K562 (cell line): ENCODE data around the gene FXN. TPM values are rescaled to one million over a fixed set of nuclear protein-coding genes. Genes with fewer than 3 reads are reported as not detected.
"Not testable (repeated sequence)": the region's sequence is repeated elsewhere in the genome, so short reads cannot be mapped to it uniquely, and the experiment has no call there.

ENCODE experiments used
- ATAC-seq: fragments of 200-7000 bp; cut with Tn5 transposase; 3 replicates; pipeline ENCODE4 v1.9.1; 2020; ENCODE audit warnings: moderate library complexity
- BruUV-seq: library from RNA; stranded (reverse); fragments of 400-500 nt; replicated peaks from 2 replicates; lab custom pipeline; 2021; lab: Mats Ljungman, UMichigan
- CTCF ChIA-PET: fragments of 300-600 bp; formaldehyde crosslinking; extraction: SDS; loops from one replicate; lab custom pipeline; 2021; ENCODE audit warnings: low intra/inter-chr PET ratio; lab: Yijun Ruan, JAX
- POLR2A ChIA-PET: fragments of 300-600, 350-650 bp; sonication (Branson Sonifier 250); formaldehyde crosslinking; extraction: SDS; loops from one replicate; lab custom pipeline; 2021; ENCODE audit warnings: antibody characterized with exemption, inconsistent platforms; lab: Yijun Ruan, JAX
- DNase-seq, 4 experiments: peaks; one replicate each; pipeline versions ENCODE4 v3.0.0 to v3.0.0-alpha.2; 2011 to 2018; ENCODE audit warnings: low spot score in 3 of 4, mixed read lengths in 3 of 4; ENCODE audit errors: extremely low read depth in 1 of 4
- FAIRE-seq: peaks from 2 replicates; lab custom pipeline; 2011; peaks lifted over from hg19 to GRCh38; lab: Jason Lieb, UNC
- H2AFZ ChIP-seq: 2 replicates; pipeline ENCODE4 v1.6.0; 2011; ENCODE audit warnings: low read depth, low read length, control low read depth, inconsistent platforms
- H3K27ac ChIP-seq: fragments of 200-600 bp; 3 replicates; pipeline ENCODE4 v1.8.0; 2011; ENCODE audit warnings: low read depth, mild to moderate bottlenecking, control low read depth, inconsistent platforms, low read length, moderate library complexity, mixed read lengths; ENCODE audit errors: extremely low read depth
- H3K27me3 ChIP-seq, 2 experiments: fragments of 300-600 bp in 1 of 2; 2 replicates in 1 of 2; 3 replicates in 1 of 2; pipeline versions ENCODE4 v1.6.0 to v1.8.0; 2011; ENCODE audit warnings: inconsistent platforms in 2 of 2, low read length in 2 of 2, mild to moderate bottlenecking in 1 of 2, mixed read lengths in 1 of 2, moderate library complexity in 1 of 2; ENCODE audit not compliant: control insufficient read depth in 2 of 2, insufficient read depth in 2 of 2
- H3K36me3 ChIP-seq: fragments of 300-600 bp; 3 replicates; pipeline ENCODE4 v1.8.0; 2011; ENCODE audit warnings: mild to moderate bottlenecking, low read length, inconsistent platforms; ENCODE audit not compliant: control insufficient read depth, insufficient read depth
- H3K4me1 ChIP-seq, 2 experiments: fragments of 200-600 bp in 1 of 2; replicated peaks in 1 of 2; 2 replicates in 1 of 2; 3 replicates in 1 of 2; pipeline versions ENCODE4 v1.5.1 to v1.8.0; 2011; ENCODE audit warnings: inconsistent platforms in 2 of 2, low read length in 2 of 2, mild to moderate bottlenecking in 1 of 2, mixed read lengths in 1 of 2, moderate library complexity in 1 of 2; ENCODE audit not compliant: control insufficient read depth in 2 of 2, insufficient read depth in 2 of 2
- H3K4me2 ChIP-seq: 2 replicates; pipeline ENCODE4 v1.6.1; 2011; ENCODE audit warnings: low read length, control low read depth, inconsistent platforms, mixed read lengths; ENCODE audit not compliant: insufficient read depth
- H3K4me3 ChIP-seq: fragments of 200-600 bp; sonication (generic), shearing (Covaris generic); 2 replicates; pipeline ENCODE4 v1.5.1; 2016; ENCODE audit warnings: control low read depth, inconsistent platforms
- H3K79me2 ChIP-seq: fragments of 200-600 bp; 3 replicates; pipeline ENCODE4 v1.8.0; 2011; ENCODE audit warnings: low read length, inconsistent platforms; ENCODE audit not compliant: control insufficient read depth, insufficient read depth
- H3K9ac ChIP-seq, 2 experiments: 2 replicates each; pipeline versions ENCODE4 v1.6.0 to v1.6.1; 2011; ENCODE audit warnings: low read depth in 2 of 2, low read length in 2 of 2, control low read depth in 1 of 2, inconsistent platforms in 1 of 2, mild to moderate bottlenecking in 1 of 2, mixed read lengths in 1 of 2; ENCODE audit not compliant: insufficient read depth in 1 of 2
- H3K9me1 ChIP-seq: one replicate; pipeline ENCODE4 v1.6.0; 2011; ENCODE audit warnings: inconsistent platforms, mild to moderate bottlenecking, low read length, moderate library complexity; ENCODE audit not compliant: control insufficient read depth, insufficient read depth
- H3K9me3 ChIP-seq: replicated peaks from 2 replicates; pipeline ENCODE4 v1.5.1; 2011; ENCODE audit warnings: low read depth, low read length, inconsistent platforms; ENCODE audit not compliant: control insufficient read depth, insufficient read depth
- H4K20me1 ChIP-seq: replicated peaks from 2 replicates; pipeline ENCODE4 v1.6.1; 2011; ENCODE audit warnings: low read length, inconsistent platforms, mixed read lengths; ENCODE audit not compliant: control insufficient read depth, insufficient read depth
- CTBP1 ChIP-seq: fragments of 450-650 bp; IDR thresholded peaks from 2 replicates; pipeline ENCODE4 v1.6.1; 2016; ENCODE audit warnings: borderline replicate concordance
- NFIX ChIP-seq: fragments of 250-450 bp; sonication (Bioruptor Pico); IDR thresholded peaks from 2 replicates; pipeline ENCODE4 v1.4.0; 2020; ENCODE audit warnings: low read depth, mild to moderate bottlenecking, moderate library complexity
- NR4A1 ChIP-seq, 2 experiments: fragments of 250-450 bp in 1 of 2; fragments of 450-650 bp in 1 of 2; sonication (Bioruptor Pico) in 1 of 2; IDR thresholded peaks; 2 replicates each; pipeline versions ENCODE4 v1.4.0 to v1.6.1; 2016 to 2020; ENCODE audit warnings: mild to moderate bottlenecking in 2 of 2, missing compliant biosample characterization in 1 of 2, missing genetic modification characterization in 1 of 2, moderate library complexity in 1 of 2
- RAD51 ChIP-seq: fragments of 450-650 bp; IDR thresholded peaks from 2 replicates; pipeline ENCODE4 v1.7.1; 2016; ENCODE audit warnings: low read depth, mild to moderate bottlenecking, borderline replicate concordance
- ZBED1 ChIP-seq: IDR thresholded peaks from 2 replicates; pipeline ENCODE4 v1.6.1; 2014
- ZNF707 ChIP-seq: fragments of 250-450 bp; sonication (Bioruptor Pico); conservative IDR thresholded peaks from 2 replicates; pipeline ENCODE4 v1.8.0; 2022; ENCODE audit warnings: inconsistent platforms, mild to moderate bottlenecking, moderate library complexity
- WGBS: fragments of 100-300 bp; shearing (Covaris generic); methylation state at CpG from one replicate; pipeline ENCODE4 v1.1.6; 2016; ENCODE audit warnings: low coverage, mixed read lengths; ENCODE audit not compliant: insufficient coverage; ENCODE audit errors: missing lambda C conversion rate; 5-methylcytosine and 5-hydroxymethylcytosine counted together
- in situ Hi-C: fragments of 300-500 bp; cut with MboI; formaldehyde crosslinking; loops from 4 replicates; pipeline ENCODE4 v1.15.0; 2018; ENCODE audit warnings: inconsistent platforms, mixed read lengths
- intact Hi-C: fragments of 100-400 bp; cut with micrococcal nuclease; formaldehyde crosslinking; loops from 2 replicates; pipeline ENCODE4 v1.14.2; 2022
- polyA plus RNA-seq, 8 experiments: library from polyadenylated mRNA; depleted of rRNA in 4 of 8; stranded (reverse) in 5 of 8; unstranded in 3 of 8; fragments of >200 nt; fragmentation: Nextera tagmentation in 2 of 8; fragmentation: Illumina TruSeq in 1 of 8; extraction: Ambion mirVana in 2 of 8; extraction: Trizol in 1 of 8; gene quantifications; 2 replicates each; pipeline versions ENCODE4 v1.2.1 to v1.2.3, GENCODE V29; 2011 to 2014; ENCODE audit warnings: inconsistent platforms in 1 of 8, missing spikeins in 1 of 8
- total RNA-seq, 7 experiments: library from RNA; depleted of rRNA in 6 of 7; stranded (reverse); fragments of >200 nt in 6 of 7; fragmentation: Illumina TruSeq in 2 of 7; extraction: Trizol in 2 of 7; gene quantifications; 2 replicates each; pipeline versions ENCODE4 v1.2.1 to v1.2.3, GENCODE V29; 2011 to 2021; ENCODE audit warnings: low replicate concordance in 1 of 7
- TF ChIP-seq, protein P1 (sequence below): fragments of 250-450 bp; sonication (Bioruptor Pico); IDR thresholded peaks from 2 replicates; pipeline ENCODE4 v1.9.0; 2021; ENCODE audit warnings: mild to moderate bottlenecking

Gene FXN
- total and polyA plus RNA-seq, 9 of the 15 experiments (the other 6 are each of a cell fraction or from before 2014, with no cell fraction given) = 7.6 to 51.5 (median 30.3) TPM

DNA sequence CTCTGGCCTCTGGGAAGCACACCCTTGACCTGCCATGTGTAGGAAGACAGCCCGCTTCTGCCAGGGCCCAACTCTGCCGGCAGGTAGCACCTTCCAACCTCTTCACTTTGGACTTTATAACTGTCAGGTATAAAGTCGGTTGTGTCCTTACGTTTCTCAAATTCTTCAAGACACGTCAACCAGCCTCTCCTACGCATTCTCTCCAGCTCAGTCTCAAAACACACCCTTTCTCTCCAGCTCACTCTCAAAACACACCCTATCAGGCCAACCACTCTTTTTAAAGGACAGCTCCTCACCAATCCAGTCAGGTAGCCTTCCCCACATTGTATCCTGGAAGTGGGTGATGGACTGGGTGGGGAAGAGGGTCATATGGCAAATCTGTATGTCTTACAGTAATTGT, 13.5 kb downstream of the FXN start (continued):
- TF ChIP-seq NR4A1 (CRISPR knock-in tag; IDR thresholded peaks at IDR 0.05) (no peak), NR4A1 (tag; IDR thresholded peaks at IDR 0.05) (no peak)

DNA sequence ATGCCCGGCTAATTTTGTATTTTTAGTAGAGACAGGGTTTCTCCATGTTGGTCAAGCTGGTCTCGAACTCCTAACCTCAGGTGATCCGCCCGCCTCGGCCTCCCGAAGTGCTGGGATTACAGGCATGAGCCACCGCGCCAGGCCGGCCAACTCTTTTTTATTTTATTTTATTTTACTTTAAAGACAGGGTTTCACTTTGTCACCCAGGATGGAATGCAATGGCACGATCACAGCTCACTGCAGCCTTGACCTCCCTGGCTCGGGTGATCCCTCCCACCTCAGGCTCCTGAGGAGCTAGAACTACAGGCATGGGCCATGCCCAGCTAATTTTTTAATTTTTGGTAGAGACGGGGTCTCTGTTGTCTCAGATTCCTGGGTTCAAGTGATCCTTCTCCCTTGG, 15.4 kb downstream of the FXN start:
- POLR2A ChIA-PET = interaction anchor here (0.6 kb wide), 1 partner anchor 154 kb away, joined by 3 read pairs; no protein-coding TSS in a partner anchor
- FAIRE-seq, H3K79me2 ChIP-seq, ATAC-seq, CTCF ChIA-PET, H2AFZ ChIP-seq, H3K9me3 ChIP-seq, H3K4me3 ChIP-seq, H4K20me1 ChIP-seq, BruUV-seq, H3K4me1 ChIP-seq, H3K9me1 ChIP-seq, DNase-seq, H3K9ac ChIP-seq, H3K27me3 ChIP-seq, H3K27ac ChIP-seq, H3K4me2 ChIP-seq: not testable (repeated sequence)
- intact Hi-C loops (loop anchor here (5.0 to 10.0 kb wide), 2 partner anchors 86 to 214 kb away; no protein-coding TSS in a partner anchor), in situ Hi-C loops (loop anchor here (25.0 kb wide), 1 partner anchor 486 kb away; no protein-coding TSS in a partner anchor)
- 96% methylated on average over 9 of the region's 12 CpGs for WGBS
- H3K36me3 ChIP-seq = peaks cover 59% of the 10 kb centered on the region; the same call in 2 of the 3 replicates

DNA sequence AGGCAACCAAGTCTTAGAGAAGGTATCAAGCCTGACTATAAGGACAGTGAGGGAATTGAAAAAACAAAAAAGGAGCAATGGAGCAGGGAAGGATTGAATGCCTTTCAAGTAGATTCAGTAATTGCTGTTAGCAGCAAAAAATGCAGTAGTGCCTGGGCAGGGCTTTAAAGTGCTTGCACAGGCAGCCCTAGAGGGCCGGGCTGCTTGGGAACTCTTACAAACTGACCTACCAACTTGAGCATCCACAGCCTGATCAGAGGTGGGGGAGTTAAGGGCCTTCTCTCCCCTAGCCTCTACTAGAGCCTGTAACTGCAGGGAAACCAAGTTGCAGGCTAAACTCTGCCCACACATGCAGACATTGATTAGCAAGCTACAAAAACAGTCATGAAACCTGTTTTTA, 19.4 kb downstream of the FXN start:
- ChIA-PET POLR2A (no interaction called here), CTCF (interaction anchor here (1.1 to 1.9 kb wide), 2 partner anchors 138 to 152 kb away, joined by 4 to 27 read pairs; no protein-coding TSS in a partner anchor)
- no CpG with 5 or more reads among the region's 1 CpG for WGBS
- in situ Hi-C loops (loop anchor here (5.0 to 25.0 kb wide), 2 partner anchors 142 to 482 kb away; no protein-coding TSS in a partner anchor), intact Hi-C loops (loop anchor here (1.0 to 10.0 kb wide), 3 partner anchors 82 to 210 kb away; no protein-coding TSS in a partner anchor)
- Histone ChIP-seq H3K27me3 (no peaks in the 10 kb centered on the region), H3K36me3 (peaks cover 56% of the 10 kb centered on the region; the same call in 2 of the 3 replicates), H3K9ac (no peak overlapping the region), H3K27ac (no peak overlapping the region), H3K4me2 (no peak overlapping the region), H3K9me1 (no peaks in the 10 kb centered on the region), H3K4me3 (no peak overlapping the region), H2AFZ (no peak overlapping the region), H3K79me2 (no peaks in the 10 kb centered on the region), H4K20me1 (no peaks in the 10 kb centered on the region), H3K9me3 (no peaks in the 10 kb centered on the region), H3K4me1 (no peaks in the 10 kb centered on the region; a peak in 1 of 5 replicates)
- BruUV-seq = no TSS peak
- no peak for DNase-seq
- TF ChIP-seq CTBP1 (no peak), NFIX (CRISPR knock-in tag) (no peak), ZNF707 (CRISPR knock-in tag) (no peak), RAD51 (no peak), ZBED1 (no peak)
- TF ChIP-seq, protein P1, sequence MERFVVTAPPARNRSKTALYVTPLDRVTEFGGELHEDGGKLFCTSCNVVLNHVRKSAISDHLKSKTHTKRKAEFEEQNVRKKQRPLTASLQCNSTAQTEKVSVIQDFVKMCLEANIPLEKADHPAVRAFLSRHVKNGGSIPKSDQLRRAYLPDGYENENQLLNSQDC = no peak
- FAIRE-seq = no peak
- ATAC-seq = no peak
